HCT116 (cell line): Measurements from ENCODE around the gene MBD5. TPM values are rescaled to one million over a fixed set of nuclear protein-coding genes. Genes with fewer than 3 reads are reported as not detected.

Source experiments
- ATAC-seq: fragments of 200-7000 bp; cut with Tn5 transposase; 2 replicates; pipeline ENCODE4 v1.9.1; 2020; ENCODE audit warnings: mild to moderate bottlenecking, moderate library complexity
- BruUV-seq: library from RNA; stranded (reverse); fragments of 400-500 nt; replicated peaks from 2 replicates; lab custom pipeline; 2021; lab: Mats Ljungman, UMichigan
- CTCF ChIA-PET: fragments of 300-600 bp; sonication (Branson Sonifier 250); formaldehyde crosslinking; loops from one replicate; lab custom pipeline; 2021; ENCODE audit warnings: antibody characterized with exemption; lab: Charles Lee
- POLR2A ChIA-PET: fragments of 300-600, 350-600 bp; sonication (Branson Sonifier 250); formaldehyde crosslinking; loops from one replicate; lab custom pipeline; 2021; ENCODE audit warnings: antibody characterized with exemption; lab: Charles Lee
- RAD21 ChIA-PET, 2 experiments: fragments of 300-600 bp; sonication (Branson Sonifier 250); formaldehyde crosslinking; loops; one replicate each; lab custom pipeline; 2023; ENCODE audit warnings: low total read pairs in 2 of 2; ENCODE audit not compliant: uncharacterized antibody in 2 of 2, unreplicated experiment in 2 of 2, low non-redundant PET in 1 of 2; lab: Charles Lee
- DNase-seq: peaks from one replicate; pipeline ENCODE4 v3.0.0-alpha.2; 2010; ENCODE audit warnings: low read depth, low spot score
- H2AFZ ChIP-seq: fragments of 200-600 bp; shearing (Covaris generic), sonication (generic); 2 replicates; pipeline ENCODE4 v1.6.1; 2017; ENCODE audit warnings: low read depth, mixed run types, mixed read lengths, antibody characterized with exemption, low read length; ENCODE audit not compliant: poor library complexity, severe bottlenecking
- H3K27ac ChIP-seq: 2 replicates; pipeline ENCODE4 v1.5.1; 2012; ENCODE audit warnings: low read depth, low read length
- H3K27me3 ChIP-seq: fragments of 200-600 bp; sonication (generic); 2 replicates; pipeline ENCODE4 v1.6.1; 2016; ENCODE audit warnings: mixed run types, low read length, mixed read lengths; ENCODE audit not compliant: insufficient read depth
- H3K36me3 ChIP-seq, 2 experiments: fragments of 200-500 bp in 1 of 2; fragments of 200-600 bp in 1 of 2; sonication (Bioruptor generic) in 1 of 2; sonication (generic) in 1 of 2; 2 replicates each; pipeline versions ENCODE4 v1.5.1 to v1.6.1; 2014 to 2016; ENCODE audit warnings: low read length in 2 of 2, inconsistent platforms in 1 of 2, mixed read lengths in 1 of 2, mixed run types in 1 of 2; ENCODE audit not compliant: insufficient read depth in 2 of 2, control insufficient read depth in 1 of 2
- H3K4me1 ChIP-seq, 2 experiments: fragments of 200-600 bp in 1 of 2; sonication (generic) in 1 of 2; 2 replicates each; pipeline versions ENCODE4 v1.5.1 to v1.6.1; 2012 to 2017; ENCODE audit warnings: low read length in 2 of 2, inconsistent platforms in 1 of 2, mild to moderate bottlenecking in 1 of 2, mixed read lengths in 1 of 2, mixed run types in 1 of 2, moderate library complexity in 1 of 2; ENCODE audit not compliant: insufficient read depth in 2 of 2, control insufficient read depth in 1 of 2
- H3K4me2 ChIP-seq: fragments of 200-600 bp; sonication (generic); 2 replicates; pipeline ENCODE4 v1.6.1; 2017; ENCODE audit warnings: mixed run types, low read length, mixed read lengths
- H3K4me3 ChIP-seq, 2 experiments: fragments of 200-600 bp in 1 of 2; sonication (generic) in 1 of 2; replicated peaks in 1 of 2; 2 replicates each; pipeline ENCODE4 v1.5.1; 2011 to 2016; ENCODE audit warnings: low read length in 2 of 2, control low read depth in 1 of 2, low read depth in 1 of 2, mild to moderate bottlenecking in 1 of 2, mixed read lengths in 1 of 2, mixed run types in 1 of 2
- H3K79me2 ChIP-seq: fragments of 200-600 bp; sonication (generic); 2 replicates; pipeline ENCODE4 v1.6.1; 2017; ENCODE audit warnings: mild to moderate bottlenecking, mixed run types, low read length, moderate library complexity, mixed read lengths; ENCODE audit not compliant: insufficient read depth
- H3K9ac ChIP-seq: fragments of 200-600 bp; sonication (generic); 2 replicates; pipeline ENCODE4 v1.6.1; 2016; ENCODE audit warnings: low read length, mixed read lengths
- H3K9me2 ChIP-seq: fragments of 200-600 bp; sonication (generic), shearing (Covaris generic); 2 replicates; pipeline ENCODE4 v1.6.1; 2017; ENCODE audit warnings: mixed run types, mild to moderate bottlenecking, moderate library complexity; ENCODE audit not compliant: insufficient read depth
- H3K9me3 ChIP-seq, 2 experiments: fragments of 200-500 bp in 1 of 2; fragments of 200-600 bp in 1 of 2; sonication (Bioruptor generic) in 1 of 2; sonication (generic) in 1 of 2; 2 replicates each; pipeline ENCODE4 v1.6.1; 2014 to 2017; ENCODE audit warnings: low read length in 2 of 2, mixed read lengths in 2 of 2, inconsistent platforms in 1 of 2, low read depth in 1 of 2, mild to moderate bottlenecking in 1 of 2, mixed run types in 1 of 2, moderate library complexity in 1 of 2; ENCODE audit not compliant: control insufficient read depth in 1 of 2, insufficient read depth in 1 of 2
- H4K20me1 ChIP-seq: fragments of 200-600 bp; sonication (generic), shearing (Covaris generic); 2 replicates; pipeline ENCODE4 v1.6.1; 2017; ENCODE audit warnings: mixed run types, mild to moderate bottlenecking, moderate library complexity; ENCODE audit not compliant: insufficient read depth
- CEBPB ChIP-seq: IDR thresholded peaks from 2 replicates; pipeline ENCODE4 v1.6.1; 2012; ENCODE audit warnings: low read depth
- CTCF ChIP-seq, 3 experiments: fragments of 200-600 bp in 1 of 3; sonication (generic) in 1 of 3; IDR thresholded peaks in 2 of 3; conservative IDR thresholded peaks in 1 of 3; 2 replicates each; pipeline ENCODE4 v1.5.1; 2012 to 2017; ENCODE audit warnings: low read depth in 2 of 3, low read length in 2 of 3, antibody characterized with exemption in 1 of 3, borderline replicate concordance in 1 of 3, control low read depth in 1 of 3, mild to moderate bottlenecking in 1 of 3, mixed read lengths in 1 of 3, mixed run types in 1 of 3, moderate library complexity in 1 of 3; ENCODE audit not compliant: insufficient read depth in 1 of 3
- ELF1 ChIP-seq: IDR thresholded peaks from 2 replicates; pipeline ENCODE4 v1.6.1; 2012; ENCODE audit warnings: low read depth, borderline replicate concordance
- EZH2 ChIP-seq: fragments of 200-600 bp; sonication (generic); IDR thresholded peaks from 2 replicates; pipeline ENCODE4 v1.6.1; 2017; ENCODE audit warnings: antibody characterized with exemption, mixed run types
- MAX ChIP-seq: IDR thresholded peaks from 2 replicates; pipeline ENCODE4 v1.6.1; 2012
- RAD21 ChIP-seq: IDR thresholded peaks from 2 replicates; pipeline ENCODE4 v1.6.1; 2012; ENCODE audit warnings: low read depth, mild to moderate bottlenecking
- SIN3A ChIP-seq: IDR thresholded peaks from 2 replicates; pipeline ENCODE4 v1.6.1; 2012; ENCODE audit warnings: low read depth
- YY1 ChIP-seq: IDR thresholded peaks from 2 replicates; pipeline ENCODE4 v1.6.1; 2011; ENCODE audit warnings: low read length, low read depth, moderate library complexity, mild to moderate bottlenecking; ENCODE audit not compliant: insufficient replicate concordance; ENCODE audit errors: extremely low read depth
- intact Hi-C: fragments of 100-400 bp; cut with micrococcal nuclease; formaldehyde crosslinking; loops from 2 replicates; pipeline ENCODE4 v1.10.0; 2022
- total RNA-seq: library from RNA; stranded (reverse); gene quantifications from one replicate; pipeline ENCODE4 v1.2.1, GENCODE V29; 2021; ENCODE audit not compliant: unreplicated experiment

MBD5 gene
- total RNA-seq, 1 experiment from 2014 or later, result 20.5 TPM

DNA sequence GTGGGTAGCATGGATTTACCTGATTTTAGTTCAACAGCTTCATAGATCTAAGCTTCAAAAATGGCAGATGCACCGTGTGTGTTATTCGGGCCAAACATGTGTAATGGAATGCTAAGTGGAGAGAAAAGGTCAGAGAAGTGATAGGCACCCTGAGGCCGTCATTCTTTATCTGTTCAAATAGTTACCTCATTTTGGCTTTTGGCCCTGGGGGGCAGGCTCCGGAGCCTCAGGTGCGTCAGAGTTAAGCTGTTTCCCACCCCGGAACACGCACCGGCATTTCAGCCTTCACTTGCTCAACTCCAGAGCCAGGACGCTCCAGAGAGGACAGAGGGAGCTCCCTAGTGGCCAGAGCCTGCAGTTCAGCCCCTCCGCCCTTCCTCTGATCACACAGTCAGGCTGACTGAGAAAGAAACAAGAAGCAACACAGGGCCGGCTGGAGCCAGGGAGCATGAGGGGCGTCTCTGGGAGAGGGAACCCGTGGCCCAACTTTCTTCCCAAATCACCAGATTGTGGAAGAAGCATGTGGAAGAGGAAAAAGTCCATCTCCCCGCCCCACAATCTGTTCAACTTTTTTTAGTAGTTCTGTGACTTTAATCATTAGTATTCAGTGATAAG, 488.5 kb downstream of the MBD5 start:
- peak overlapping the region; percentile 95 for H2AFZ ChIP-seq
- ChIA-PET CTCF (interaction anchor here (0.7 to 2.4 kb wide), 21 partner anchors 9 to 1776 kb away, joined by 3 to 18 read pairs (median 4); partner anchors contain the start of genes MBD5 and ORC4), RAD21 (interaction anchor here in 1 of 2 experiments (0.8 to 0.9 kb wide), 2 partner anchors 488 to 519 kb away, joined by 3 read pairs; no protein-coding TSS in a partner anchor), POLR2A (interaction anchor here (1.0 to 1.4 kb wide), 3 partner anchors 134 to 489 kb away, joined by 3 to 9 read pairs (median 5); partner anchors contain the start of genes MBD5 and ORC4)
- no TSS peak for BruUV-seq
- ATAC-seq (peak; percentile 100), DNase-seq (peak; percentile 74)
- H3K27ac ChIP-seq, result no peak overlapping the region
- no peaks in the 10 kb centered on the region for H3K27me3 ChIP-seq
- H3K36me3 ChIP-seq, result no peaks in the 10 kb centered on the region
- H3K9me3 ChIP-seq, result no peaks in the 10 kb centered on the region
- 0 out of 2 replicates have a peak, but pooled peaks have one; percentile 15 for TF ChIP-seq CEBPB
- TF ChIP-seq EZH2, result no peak
- peak; percentile 34 for TF ChIP-seq MAX
- no peak for TF ChIP-seq ELF1
- TF ChIP-seq SIN3A, result no peak
- peak; percentile 81 to 94 (median 91) for TF ChIP-seq CTCF (IDR thresholded peaks at IDR 0.05 in 2 of 3, conservative IDR thresholded peaks at IDR 0.05 in 1 of 3; ENCODE audit: borderline replicate concordance in 1 of 3, insufficient read depth in 1 of 3, low read depth in 2 of 3, low read length in 2 of 3)
- TF ChIP-seq YY1, result peak; percentile 60
- peak; percentile 91 for TF ChIP-seq RAD21
- H3K79me2 ChIP-seq, result no peaks in the 10 kb centered on the region
- intact Hi-C loops, result loop anchor here (1.0 to 5.0 kb wide), 4 partner anchors 307 to 572 kb away; no protein-coding TSS in a partner anchor
- peak overlapping the region; percentile 72 for H3K4me2 ChIP-seq
- H3K4me1 ChIP-seq, result peaks cover 0 to 10% of the 10 kb centered on the region in 2 experiments; a peak in 2 of 4 replicates
- H3K9me2 ChIP-seq, result no peaks in the 10 kb centered on the region
- no peaks in the 10 kb centered on the region for H4K20me1 ChIP-seq
- H3K9ac ChIP-seq, result peak overlapping the region; percentile 20; the same call in 1 of the 2 replicates
- H3K4me3 ChIP-seq, result peak overlapping the region; percentile 14 to 27; a peak in 3 of 4 replicates
